MCF 10A (cell line): Measurements from ENCODE around the gene RASGEF1B. TPM values are rescaled to one million over a fixed set of nuclear protein-coding genes. Genes with fewer than 3 reads are reported as not detected.

Experiments
- BruUV-seq: library from RNA; stranded (reverse); fragments of 400-500 nt; replicated peaks from 2 replicates; lab custom pipeline; 2021; lab: Mats Ljungman, UMichigan
- CTCF ChIA-PET: fragments of 300-600 bp; sonication (Branson Sonifier 250); formaldehyde crosslinking; extraction: SDS; loops from one replicate; lab custom pipeline; 2021; ENCODE audit warnings: antibody characterized with exemption, inconsistent platforms; lab: Yijun Ruan, JAX
- POLR2A ChIA-PET: fragments of 300-600, 350-650 bp; sonication (Branson Sonifier 250); formaldehyde crosslinking; extraction: SDS; loops from one replicate; lab custom pipeline; 2020; ENCODE audit warnings: antibody characterized with exemption, inconsistent platforms; lab: Yijun Ruan, JAX
- DNase-seq: peaks from one replicate; pipeline ENCODE4 v3.0.0-alpha.2; 2018; ENCODE audit not compliant: unreplicated experiment
- H3K27ac Mint-ChIP-seq: one replicate; pipeline ENCODE4 v1.8.0; 2022; ENCODE audit warnings: mild to moderate bottlenecking, low read depth, mixed read lengths; ENCODE audit not compliant: unreplicated experiment
- H3K27me3 Mint-ChIP-seq: one replicate; pipeline ENCODE4 v1.8.0; 2022; ENCODE audit warnings: mixed read lengths; ENCODE audit not compliant: insufficient read depth, unreplicated experiment
- H3K36me3 Mint-ChIP-seq: one replicate; pipeline ENCODE4 v1.8.0; 2022; ENCODE audit warnings: mild to moderate bottlenecking, moderate library complexity, mixed read lengths; ENCODE audit not compliant: insufficient read depth, unreplicated experiment
- H3K4me1 Mint-ChIP-seq: one replicate; pipeline ENCODE4 v1.8.0; 2022; ENCODE audit warnings: mixed read lengths; ENCODE audit not compliant: insufficient read depth, unreplicated experiment
- H3K4me3 Mint-ChIP-seq: one replicate; pipeline ENCODE4 v1.8.0; 2022; ENCODE audit warnings: mild to moderate bottlenecking, moderate library complexity, mixed read lengths; ENCODE audit not compliant: unreplicated experiment
- H3K9me3 Mint-ChIP-seq: one replicate; pipeline ENCODE4 v1.8.0; 2022; ENCODE audit warnings: mixed read lengths; ENCODE audit not compliant: unreplicated experiment
- CTCF ChIP-seq: fragments of 200-600 bp; IDR thresholded peaks from one replicate; pipeline ENCODE4 v1.8.0; 2022; ENCODE audit warnings: antibody characterized with exemption, mild to moderate bottlenecking; ENCODE audit not compliant: unreplicated experiment
- intact Hi-C: fragments of 100-400 bp; cut with micrococcal nuclease; formaldehyde crosslinking; loops from 2 replicates; pipeline ENCODE4 v1.14.1; 2022
- total RNA-seq: library from RNA; stranded (reverse); gene quantifications from 2 replicates; pipeline ENCODE4 v1.2.3, GENCODE V29; 2022

The RASGEF1B gene
- total RNA-seq, 1 experiment from 2014 or later, result 5.4 TPM

GRCh38 chr4:81460191-81460701 is 11.5 kb downstream of the RASGEF1B start:
- intact Hi-C loops, result no loop called here
- no peak for DNase-seq
- Mint-ChIP-seq H3K4me3 (no peak overlapping the region), H3K27ac (no peak overlapping the region), H3K4me1 (no peaks in the 10 kb centered on the region), H3K9me3 (no peaks in the 10 kb centered on the region), H3K27me3 (no peaks in the 10 kb centered on the region), H3K36me3 (no peaks in the 10 kb centered on the region)
- no peak for TF ChIP-seq CTCF
- CTCF ChIA-PET, result interaction anchor here (1.0 kb wide), 2 partner anchors 11 to 741 kb away, joined by 3 read pairs; no protein-coding TSS in a partner anchor
- no TSS peak for BruUV-seq
- POLR2A ChIA-PET, result no interaction called here

- ChIA-PET CTCF (interaction anchor here (0.7 to 1.4 kb wide), 5 partner anchors 8 to 809 kb away, joined by 3 to 7 read pairs (median 4); no protein-coding TSS in a partner anchor), POLR2A (interaction anchor here (1.2 kb wide), 1 partner anchor 8 kb away, joined by 3 read pairs; no protein-coding TSS in a partner anchor)
- Mint-ChIP-seq H3K27me3 (no peaks in the 10 kb centered on the region), H3K4me3 (no peak overlapping the region), H3K36me3 (no peaks in the 10 kb centered on the region), H3K9me3 (no peaks in the 10 kb centered on the region), H3K27ac (no peak overlapping the region), H3K4me1 (peaks cover 6% of the 10 kb centered on the region)
- no peak for TF ChIP-seq CTCF
- BruUV-seq, result no TSS peak
- no peak for DNase-seq
- intact Hi-C loops, result no loop called here
Measured at GRCh38 chr4:81459228-81459627, 12.5 kb downstream of the RASGEF1B start.

- no peak for TF ChIP-seq CTCF
Measured at GRCh38 chr4:81457921-81458520, 13.7 kb downstream of the RASGEF1B start.

GRCh38 chr4:81457345-81457744 is 14.4 kb downstream of the RASGEF1B start:
- H3K4me1 Mint-ChIP-seq, result peaks cover 25% of the 10 kb centered on the region
- ChIA-PET POLR2A (interaction anchor here (1.1 kb wide), 1 partner anchor 13 kb away, joined by 3 read pairs; no protein-coding TSS in a partner anchor), CTCF (interaction anchor here (0.5 to 0.8 kb wide), 4 partner anchors 12 to 398 kb away, joined by 3 to 6 read pairs (median 4); no protein-coding TSS in a partner anchor)
- TF ChIP-seq CTCF, result no peak
- intact Hi-C loops, result no loop called here
- no TSS peak for BruUV-seq
- no peaks in the 10 kb centered on the region for H3K9me3 Mint-ChIP-seq
- no peaks in the 10 kb centered on the region for H3K36me3 Mint-ChIP-seq
- H3K27me3 Mint-ChIP-seq, result no peaks in the 10 kb centered on the region
- no peak for DNase-seq
- H3K4me3 Mint-ChIP-seq, result no peak overlapping the region
- H3K27ac Mint-ChIP-seq, result no peak overlapping the region

More at GRCh38 chr4:81457921-81458520, 13.7 kb downstream of the RASGEF1B start:
- POLR2A ChIA-PET, result interaction anchor here (1.1 to 1.2 kb wide), 2 partner anchors 9 to 12 kb away, joined by 3 read pairs; no protein-coding TSS in a partner anchor
- H3K9me3 Mint-ChIP-seq, result no peaks in the 10 kb centered on the region
- no peak overlapping the region for H3K27ac Mint-ChIP-seq
- no peaks in the 10 kb centered on the region for H3K27me3 Mint-ChIP-seq
- intact Hi-C loops, result no loop called here
- H3K36me3 Mint-ChIP-seq, result no peaks in the 10 kb centered on the region
- CTCF ChIA-PET, result interaction anchor here (0.6 to 1.1 kb wide), 5 partner anchors 12 to 811 kb away, joined by 3 to 7 read pairs (median 4); no protein-coding TSS in a partner anchor
- DNase-seq, result no peak
- no TSS peak for BruUV-seq
- peaks cover 18% of the 10 kb centered on the region for H3K4me1 Mint-ChIP-seq
- no peak overlapping the region for H3K4me3 Mint-ChIP-seq
